GM19043 (cell line): ENCODE results near the gene ANKRD44.
"Not testable (repeated sequence)": the region's sequence is repeated elsewhere in the genome, so short reads cannot be mapped to it uniquely, and the experiment has no call there.

Experiments used
- ATAC-seq: cut with Tn5 transposase; IDR thresholded peaks from one replicate; pipeline ENCODE4 v1.9.1; 2021; ENCODE audit warnings: low read depth; ENCODE audit not compliant: unreplicated experiment

ANKRD44 gene

GRCh38 chr2:197058777-197059300, 251.7 kb downstream of the ANKRD44 start:
- no peak for ATAC-seq

- no peak for ATAC-seq
Measured at GRCh38 chr2:197057959-197058358, 252.6 kb downstream of the ANKRD44 start.

- no peak for ATAC-seq
Measured at GRCh38 chr2:197055045-197055444, 255.5 kb downstream of the ANKRD44 start.

- no peak for ATAC-seq
Measured at GRCh38 chr2:197054437-197054836, 256.1 kb downstream of the ANKRD44 start.

- no peak for ATAC-seq
Measured at GRCh38 chr2:197052356-197052755, 258.2 kb downstream of the ANKRD44 start.

- no peak for ATAC-seq
Measured at GRCh38 chr2:197045115-197045514, 265.5 kb downstream of the ANKRD44 start.

GRCh38 chr2:197042739-197043196, 267.8 kb downstream of the ANKRD44 start:
- peak; percentile 66 for ATAC-seq

GRCh38 chr2:197037863-197038398, 272.6 kb downstream of the ANKRD44 start:
- no peak for ATAC-seq

- ATAC-seq, result no peak
Measured at GRCh38 chr2:197035002-197035401, 275.6 kb downstream of the ANKRD44 start.

- ATAC-seq, result no peak
Measured at GRCh38 chr2:197034292-197034691, 276.3 kb downstream of the ANKRD44 start.

- no peak for ATAC-seq
Measured at GRCh38 chr2:197033222-197033621, 277.4 kb downstream of the ANKRD44 start.

GRCh38 chr2:197031803-197032202, 278.8 kb downstream of the ANKRD44 start:
- no peak for ATAC-seq

- no peak for ATAC-seq
Measured at GRCh38 chr2:197030090-197030489, 280.5 kb downstream of the ANKRD44 start.

GRCh38 chr2:197028633-197029032, 281.9 kb downstream of the ANKRD44 start:
- ATAC-seq, result no peak

GRCh38 chr2:197028230-197028629, 282.4 kb downstream of the ANKRD44 start:
- ATAC-seq, result no peak

- no peak for ATAC-seq
Measured at GRCh38 chr2:197024206-197024605, 286.4 kb downstream of the ANKRD44 start.

- not testable (repeated sequence) for ATAC-seq
Measured at GRCh38 chr2:197020921-197021320, 289.7 kb downstream of the ANKRD44 start.

GRCh38 chr2:197013098-197013497, 297.5 kb downstream of the ANKRD44 start:
- ATAC-seq, result no peak

- peak; percentile 51 for ATAC-seq
Measured at GRCh38 chr2:197011801-197012641, 298.6 kb downstream of the ANKRD44 start.

GRCh38 chr2:197011021-197011417, 299.6 kb downstream of the ANKRD44 start:
- ATAC-seq, result no peak

- ATAC-seq, result no peak
Measured at GRCh38 chr2:197010200-197011020, 300.2 kb downstream of the ANKRD44 start.
